ENCODE data around the gene NUP43.

DNA sequence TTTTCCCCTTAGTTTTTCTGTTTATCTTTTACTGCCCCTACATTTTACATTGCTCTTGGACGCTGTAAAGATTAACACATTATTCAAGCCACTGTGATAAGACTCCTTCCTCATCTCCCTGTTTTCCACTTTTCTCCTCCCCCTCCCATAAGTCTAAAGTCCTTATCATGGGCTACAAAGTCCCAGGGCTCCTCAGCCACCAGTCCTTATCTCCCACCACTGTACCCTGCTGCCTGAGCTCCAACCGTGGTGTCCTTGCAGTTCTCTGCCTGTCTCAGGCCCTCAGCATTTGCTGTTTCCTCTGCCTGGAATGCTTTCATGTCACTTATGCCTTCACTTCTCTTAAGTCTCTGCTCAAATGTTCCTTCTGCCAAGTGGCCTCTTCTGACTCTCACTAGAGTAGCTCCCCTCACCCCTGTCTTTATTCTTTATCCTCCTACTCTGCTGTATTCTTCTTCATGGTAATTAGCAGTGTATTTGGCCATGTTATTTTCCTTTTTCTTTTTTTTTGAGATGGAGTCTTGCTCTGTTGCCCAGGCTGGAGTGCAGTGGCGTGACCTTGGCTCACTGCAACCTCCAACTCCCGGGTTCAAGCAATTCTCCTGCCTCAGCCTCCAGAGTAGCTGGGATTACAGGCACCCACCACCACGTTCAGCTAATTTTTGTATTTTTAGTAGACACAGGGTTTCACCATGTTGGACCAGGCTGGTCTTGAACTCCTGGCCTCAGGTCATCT is 17.7 kb downstream of the NUP43 start:
- TF ChIP-seq, protein P1, sequence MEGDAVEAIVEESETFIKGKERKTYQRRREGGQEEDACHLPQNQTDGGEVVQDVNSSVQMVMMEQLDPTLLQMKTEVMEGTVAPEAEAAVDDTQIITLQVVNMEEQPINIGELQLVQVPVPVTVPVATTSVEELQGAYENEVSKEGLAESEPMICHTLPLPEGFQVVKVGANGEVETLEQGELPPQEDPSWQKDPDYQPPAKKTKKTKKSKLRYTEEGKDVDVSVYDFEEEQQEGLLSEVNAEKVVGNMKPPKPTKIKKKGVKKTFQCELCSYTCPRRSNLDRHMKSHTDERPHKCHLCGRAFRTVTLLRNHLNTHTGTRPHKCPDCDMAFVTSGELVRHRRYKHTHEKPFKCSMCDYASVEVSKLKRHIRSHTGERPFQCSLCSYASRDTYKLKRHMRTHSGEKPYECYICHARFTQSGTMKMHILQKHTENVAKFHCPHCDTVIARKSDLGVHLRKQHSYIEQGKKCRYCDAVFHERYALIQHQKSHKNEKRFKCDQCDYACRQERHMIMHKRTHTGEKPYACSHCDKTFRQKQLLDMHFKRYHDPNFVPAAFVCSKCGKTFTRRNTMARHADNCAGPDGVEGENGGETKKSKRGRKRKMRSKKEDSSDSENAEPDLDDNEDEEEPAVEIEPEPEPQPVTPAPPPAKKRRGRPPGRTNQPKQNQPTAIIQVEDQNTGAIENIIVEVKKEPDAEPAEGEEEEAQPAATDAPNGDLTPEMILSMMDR (IDR thresholded peaks at IDR 0.05) = no peak
- TF ChIP-seq POLR2A (IDR thresholded peaks at IDR 0.05) = no peak
